A204.1 (cell line): Measurements from ENCODE around the gene MET.

Experiments used
- FAIRE-seq: peaks from 2 replicates; lab custom pipeline; 2012; peaks lifted over from hg19 to GRCh38; lab: Jason Lieb, UNC

Gene MET

GRCh38 chr7:116786791-116787443, 114.9 kb downstream of the MET start:
- no peak for FAIRE-seq

GRCh38 chr7:116787881-116788280, 115.9 kb downstream of the MET start:
- no peak for FAIRE-seq

- FAIRE-seq, result no peak
Measured at GRCh38 chr7:116788572-116789197, 116.7 kb downstream of the MET start.

- no peak for FAIRE-seq
Measured at GRCh38 chr7:116790025-116790424, 118.0 kb downstream of the MET start.

- FAIRE-seq, result no peak
Measured at GRCh38 chr7:116792813-116793212, 120.8 kb downstream of the MET start.

- no peak for FAIRE-seq
Measured at GRCh38 chr7:116793795-116794340, 121.9 kb downstream of the MET start.

- FAIRE-seq, result no peak
Measured at GRCh38 chr7:116796471-116796870, 124.5 kb downstream of the MET start.

GRCh38 chr7:116797612-116798011, 125.6 kb downstream of the MET start:
- FAIRE-seq, result no peak

GRCh38 chr7:116798232-116798631, 126.2 kb downstream of the MET start:
- FAIRE-seq, result no peak

GRCh38 chr7:116799916-116800315, 127.9 kb downstream of the MET start:
- no peak for FAIRE-seq

- FAIRE-seq, result no peak
Measured at GRCh38 chr7:116800594-116800993, 128.6 kb downstream of the MET start.

- FAIRE-seq, result no peak
Measured at GRCh38 chr7:116801092-116801710, 129.2 kb downstream of the MET start.

- FAIRE-seq, result no peak
Measured at GRCh38 chr7:116802144-116802745, 130.2 kb downstream of the MET start.

- FAIRE-seq, result no peak
Measured at GRCh38 chr7:116802746-116803152, 130.8 kb downstream of the MET start.

GRCh38 chr7:116804471-116804870, 132.5 kb downstream of the MET start:
- FAIRE-seq, result no peak

- FAIRE-seq, result no peak
Measured at GRCh38 chr7:116805100-116805544, 133.1 kb downstream of the MET start.

- no peak for FAIRE-seq
Measured at GRCh38 chr7:116806046-116806944, 134.3 kb downstream of the MET start.

- no peak for FAIRE-seq
Measured at GRCh38 chr7:116807011-116807560, 135.1 kb downstream of the MET start.

- peak; percentile 97 for FAIRE-seq
Measured at GRCh38 chr7:116809636-116810266, 137.8 kb downstream of the MET start.

GRCh38 chr7:116810267-116811116, 138.5 kb downstream of the MET start:
- FAIRE-seq, result no peak
